GM19240 (cell line): ENCODE results near the gene TSPAN31.
"Not testable (repeated sequence)": the region's sequence is repeated elsewhere in the genome, so short reads cannot be mapped to it uniquely, and the experiment has no call there.

ENCODE experiments used
- DNase-seq: peaks from one replicate; pipeline ENCODE4 v3.0.0; 2011; ENCODE audit warnings: low spot score; ENCODE audit not compliant: insufficient read length

Gene TSPAN31

DNA sequence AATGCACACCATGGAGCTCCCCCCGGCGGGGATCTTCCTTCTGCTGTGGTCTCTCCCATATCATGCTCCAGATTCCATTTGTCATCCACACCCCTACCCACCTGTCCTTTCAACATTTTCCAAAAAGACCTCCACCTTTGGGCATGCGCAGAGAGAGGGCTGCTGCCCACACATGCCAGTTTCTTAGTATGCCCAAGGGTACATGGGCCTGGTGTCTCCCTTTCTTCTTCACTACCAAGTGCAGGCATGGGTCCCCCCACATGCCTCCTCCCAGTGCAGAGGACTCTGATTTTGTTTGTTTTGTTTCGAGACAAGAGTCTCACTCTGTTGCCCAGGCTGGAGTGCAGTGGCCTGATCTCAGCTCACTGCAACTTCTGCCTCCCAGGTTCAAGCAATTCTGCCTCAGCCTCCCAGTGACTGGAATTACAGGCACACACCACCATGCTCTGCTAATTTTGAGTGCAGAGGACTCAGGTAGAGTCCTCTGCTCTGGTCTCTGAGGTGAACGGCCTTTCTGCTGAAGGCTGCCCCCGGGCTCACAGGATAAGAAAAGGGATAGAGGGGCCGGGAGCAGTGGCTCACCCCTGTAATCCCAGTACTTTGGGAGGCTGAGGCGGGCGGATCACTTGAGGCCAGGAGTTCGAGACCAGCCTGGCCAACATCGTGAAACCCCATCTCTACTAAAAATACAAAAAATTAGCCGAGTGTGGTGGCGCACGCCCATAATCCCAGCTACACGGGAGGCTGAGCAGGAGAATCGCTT lies 22.8 kb upstream of the TSPAN31 start:
- DNase-seq: not testable (repeated sequence)

DNA sequence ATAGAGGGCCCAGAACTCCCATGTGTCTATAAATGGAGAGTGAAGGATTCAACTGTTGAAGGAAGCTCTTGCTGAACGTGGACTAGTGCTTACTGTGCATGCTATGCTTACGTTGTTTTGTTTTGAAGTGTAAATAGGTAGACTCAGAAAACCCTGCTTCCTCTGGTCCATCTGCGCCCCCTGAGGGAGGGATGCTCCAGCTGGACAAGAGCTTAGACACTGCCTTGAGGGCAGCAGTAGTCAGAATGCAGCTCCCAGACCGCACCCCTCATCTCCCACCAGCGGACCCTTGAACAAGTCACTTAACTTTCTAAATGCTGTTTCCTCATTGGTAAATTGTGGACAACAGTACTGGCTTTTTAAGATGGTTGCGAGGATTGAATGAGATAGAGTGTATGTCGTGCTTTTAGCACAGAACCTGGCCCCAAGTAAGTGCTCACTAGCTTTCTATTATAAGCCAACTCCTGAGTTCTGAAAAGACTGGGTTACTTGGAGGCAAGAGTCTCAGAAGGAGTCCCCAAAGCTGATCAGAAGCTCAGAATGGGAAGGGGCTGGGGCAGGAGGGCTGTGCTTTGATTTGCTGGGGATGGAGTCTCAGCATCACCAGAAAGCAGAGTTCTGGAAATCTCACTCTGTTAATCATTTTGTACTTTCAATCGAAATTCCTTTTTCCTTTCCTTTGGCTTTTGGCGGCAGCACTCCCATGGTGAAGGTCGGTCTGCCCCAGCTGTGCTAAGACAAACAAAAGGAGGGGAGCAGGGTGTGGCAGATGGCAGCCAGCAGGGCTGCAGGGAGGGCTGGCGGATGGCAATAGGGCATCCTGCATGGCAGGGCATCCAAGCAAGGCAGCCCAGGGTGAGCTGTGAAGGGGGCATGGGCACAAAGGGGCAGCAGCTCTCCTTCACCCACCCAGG lies 21.9 kb upstream of the TSPAN31 start:
- no peak for DNase-seq

DNA sequence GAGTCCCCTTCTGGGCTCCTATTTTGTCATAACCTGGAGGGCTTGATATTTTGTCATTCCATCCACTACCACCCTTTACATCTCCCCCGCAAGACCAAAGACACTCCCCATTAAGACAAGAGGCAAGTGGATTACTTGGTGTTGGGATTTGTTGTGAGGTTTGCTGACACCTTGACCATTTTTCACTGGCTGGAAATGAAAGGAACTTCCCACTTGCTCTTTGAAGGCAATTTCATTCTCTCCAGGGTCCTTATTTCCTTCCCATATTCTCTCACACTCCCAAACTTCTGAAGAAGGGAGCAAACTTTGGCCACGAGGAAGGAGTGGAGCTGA lies 21.2 kb upstream of the TSPAN31 start:
- DNase-seq: no peak

DNA sequence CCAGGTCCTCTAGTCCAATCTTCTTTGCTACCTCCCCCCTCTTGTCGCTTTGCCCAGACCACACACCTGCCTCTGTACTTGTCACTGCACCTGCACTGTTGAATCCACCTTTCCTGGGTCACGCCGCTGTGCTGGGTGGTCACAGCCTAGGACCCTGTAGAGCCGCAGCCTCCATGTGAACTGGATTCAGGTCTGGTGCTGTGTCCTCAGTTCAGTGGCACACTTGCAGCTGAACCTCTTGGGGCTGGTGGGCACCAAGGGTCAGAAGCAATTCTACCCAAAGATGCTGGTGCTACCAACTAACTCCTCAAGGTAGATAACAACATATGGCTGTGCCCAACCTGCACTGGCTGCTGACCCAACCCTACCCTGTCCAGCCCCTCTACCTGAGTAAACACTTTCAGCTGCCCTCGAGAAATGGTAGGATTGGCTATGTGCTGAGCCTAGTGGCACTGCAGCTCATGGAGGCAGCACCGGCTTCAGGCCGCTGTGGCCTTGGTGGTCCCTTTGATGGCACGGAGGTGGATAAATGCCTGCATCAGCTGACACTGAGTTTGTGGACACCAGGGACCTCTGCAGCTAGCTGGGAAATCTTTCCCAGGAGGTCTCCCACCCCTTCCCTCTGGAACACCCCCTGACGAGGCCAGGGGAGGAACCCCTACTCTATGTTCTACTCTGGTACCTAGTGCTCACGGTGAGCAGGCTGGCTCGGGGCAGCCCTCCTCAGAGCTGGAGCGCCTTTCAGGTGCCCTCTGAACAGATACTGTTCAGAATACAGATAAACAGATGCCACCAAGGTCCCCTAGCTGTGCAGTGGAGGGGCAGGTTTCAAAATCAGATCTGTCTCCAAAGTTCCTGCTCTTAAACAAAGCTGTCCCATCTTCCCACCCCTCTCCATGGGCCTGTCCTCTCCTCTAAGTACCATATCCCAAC lies 20.6 kb upstream of the TSPAN31 start:
- no peak for DNase-seq

DNA sequence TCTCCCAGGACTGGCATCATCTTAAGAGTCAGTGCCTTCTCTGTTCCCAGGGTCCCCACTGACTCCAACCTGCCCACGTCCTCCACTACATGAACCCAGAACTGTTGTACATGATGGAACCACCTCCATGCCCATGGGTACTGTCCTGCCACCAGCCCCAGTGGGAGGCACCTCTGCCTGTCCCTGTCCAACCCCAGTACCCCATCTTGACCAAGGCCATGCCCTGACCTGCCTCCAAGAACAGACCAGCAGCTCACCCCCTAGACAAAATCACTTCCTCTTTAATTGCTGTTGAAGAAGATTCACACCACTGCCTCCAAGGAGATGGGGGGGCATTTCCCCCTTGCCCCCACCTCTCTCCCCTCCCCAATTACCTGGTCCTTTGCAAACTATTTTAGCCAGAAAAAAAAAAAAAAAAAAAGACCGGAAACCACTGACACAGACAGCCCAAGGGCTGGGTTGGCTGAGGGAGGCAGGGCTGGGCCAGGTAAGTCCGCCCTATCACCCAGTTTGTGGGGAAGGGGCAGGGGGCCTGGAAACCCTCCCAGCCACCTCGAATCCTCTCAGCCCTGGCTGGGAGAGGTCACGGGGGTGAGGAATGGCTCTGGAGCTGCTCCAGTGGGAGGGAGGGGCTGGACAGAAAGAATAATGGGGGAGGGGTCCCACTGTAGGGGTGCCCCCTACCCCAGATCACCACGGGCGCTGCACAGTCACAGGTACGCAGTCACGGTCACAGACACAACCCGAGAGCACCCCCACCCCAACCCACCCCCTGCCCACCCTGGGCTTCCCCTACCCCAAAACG lies 19.7 kb upstream of the TSPAN31 start:
- no peak for DNase-seq

DNA sequence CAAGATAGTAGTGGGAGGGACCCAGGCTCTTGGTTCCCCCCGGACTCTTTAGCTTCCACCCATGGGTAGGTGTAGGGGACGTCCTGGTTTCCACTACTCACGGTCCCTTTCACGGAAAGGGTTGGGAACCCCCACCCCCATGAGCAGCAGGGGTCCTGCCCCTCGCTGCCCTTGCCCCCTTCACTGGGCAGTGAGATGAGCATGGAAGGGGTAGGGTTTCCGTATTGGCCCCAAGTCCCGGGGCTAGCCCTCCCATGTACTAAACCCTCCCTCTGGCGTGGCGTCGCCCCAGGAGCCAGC lies 19.0 kb upstream of the TSPAN31 start:
- DNase-seq: no peak

DNA sequence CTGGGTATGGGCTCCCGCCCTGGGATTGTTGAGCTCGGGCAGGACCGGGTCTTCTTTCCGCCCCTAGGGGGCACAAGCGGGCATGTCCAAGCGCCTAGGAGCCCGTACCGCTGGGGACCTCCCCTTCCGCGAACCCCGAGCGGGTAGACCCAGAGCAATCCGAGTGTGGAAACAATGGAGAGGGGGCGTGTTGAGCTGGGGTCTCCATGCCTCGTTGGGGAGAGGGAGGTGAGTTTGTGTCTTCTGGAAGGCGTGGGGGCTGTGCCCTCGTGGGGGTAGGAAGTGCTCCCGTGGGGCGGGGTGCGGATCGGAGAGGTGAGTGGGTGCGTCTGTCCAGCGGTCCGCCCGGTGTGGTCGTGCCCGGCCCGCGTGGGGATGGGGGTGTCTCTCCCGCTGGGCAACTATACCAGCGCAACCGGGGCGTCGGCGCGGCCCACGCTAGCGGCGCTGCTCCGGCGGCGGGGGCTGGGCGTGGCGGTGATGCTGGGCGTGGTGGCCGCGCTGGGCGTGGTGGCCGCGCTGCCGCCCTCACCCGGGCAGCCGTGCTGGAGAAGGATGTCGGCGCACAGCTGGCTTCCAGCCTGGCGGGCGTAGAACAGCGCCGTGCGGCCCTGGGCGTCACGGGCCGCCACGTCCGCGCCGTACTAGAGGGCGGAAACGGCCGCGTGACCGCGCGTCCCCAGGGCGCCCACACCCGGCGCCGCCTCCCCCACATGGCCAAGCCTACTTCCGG lies 18.5 kb upstream of the TSPAN31 start:
- DNase-seq: no peak

DNA sequence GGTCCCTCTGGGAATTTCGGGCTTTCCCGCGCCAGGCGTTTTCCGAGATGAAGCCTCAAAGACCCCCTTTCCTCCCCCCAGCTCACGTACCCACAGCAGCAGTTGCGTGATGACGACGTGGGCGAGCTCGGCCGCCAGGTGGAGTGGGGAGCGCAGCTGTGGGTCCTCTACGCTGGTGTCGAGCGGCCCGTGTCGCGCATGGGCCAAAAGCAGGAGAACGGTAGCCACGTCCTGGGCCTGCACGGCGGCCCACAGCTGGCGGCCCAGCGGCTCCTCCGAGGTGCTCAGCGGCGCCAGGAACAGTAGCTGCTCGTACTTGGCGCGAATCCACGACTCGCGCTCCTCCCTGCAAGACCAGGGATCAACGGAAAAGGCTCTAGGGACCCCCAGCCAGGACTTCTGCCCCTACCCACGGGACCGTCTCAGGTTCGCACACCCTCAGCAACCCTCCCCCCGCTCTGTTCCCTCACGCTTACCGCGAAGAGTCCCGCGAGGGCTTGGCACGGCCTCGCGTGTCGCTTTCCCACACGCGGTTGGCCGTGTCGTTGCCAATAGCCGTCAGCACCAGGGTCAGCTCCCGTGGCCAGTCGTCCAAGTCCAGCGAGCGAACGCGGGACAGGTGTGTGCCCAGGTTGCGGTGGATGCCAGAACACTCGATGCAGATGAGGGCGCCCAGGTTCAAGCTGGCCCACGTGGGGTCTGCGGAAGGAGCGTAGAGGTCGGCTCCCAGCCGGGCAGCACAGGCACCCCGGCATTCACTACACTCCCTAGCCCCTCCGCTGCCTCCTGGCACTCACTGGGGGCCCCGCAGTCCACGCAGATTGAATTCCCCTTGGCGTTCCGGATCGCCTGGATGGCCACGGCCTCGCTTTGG lies 17.7 kb upstream of the TSPAN31 start:
- DNase-seq: no peak

DNA sequence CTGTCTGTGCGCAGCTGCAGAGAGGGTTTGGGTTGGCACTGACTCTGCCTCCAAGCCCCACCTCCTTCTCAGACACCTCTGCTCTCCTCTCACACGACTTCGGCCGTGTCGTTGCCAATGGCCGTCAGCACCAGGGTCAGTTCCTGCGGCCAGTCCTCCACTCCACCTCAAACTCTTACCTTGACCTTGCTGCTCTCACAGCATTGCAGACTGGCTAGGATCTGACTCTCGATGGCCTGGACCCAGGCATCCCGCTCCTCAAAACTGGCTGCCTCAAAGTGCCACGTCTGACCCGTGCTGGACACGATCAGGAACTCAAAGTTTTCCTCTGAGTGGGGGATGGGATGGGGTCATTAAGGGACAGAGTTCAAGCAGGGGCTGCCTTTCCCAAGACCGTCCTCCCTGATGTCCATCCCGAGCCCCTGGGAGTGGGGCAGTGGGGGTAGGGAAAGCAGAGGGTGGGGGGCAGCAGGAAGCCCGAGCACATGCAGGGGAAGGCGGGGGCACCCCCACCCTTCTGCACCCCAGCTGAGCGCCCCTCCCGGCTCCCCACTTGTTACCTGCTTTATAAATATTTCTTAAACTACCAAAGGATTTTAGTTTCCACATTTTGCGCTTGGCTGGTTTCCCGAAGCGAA lies 17.0 kb upstream of the TSPAN31 start:
- DNase-seq: no peak

DNA sequence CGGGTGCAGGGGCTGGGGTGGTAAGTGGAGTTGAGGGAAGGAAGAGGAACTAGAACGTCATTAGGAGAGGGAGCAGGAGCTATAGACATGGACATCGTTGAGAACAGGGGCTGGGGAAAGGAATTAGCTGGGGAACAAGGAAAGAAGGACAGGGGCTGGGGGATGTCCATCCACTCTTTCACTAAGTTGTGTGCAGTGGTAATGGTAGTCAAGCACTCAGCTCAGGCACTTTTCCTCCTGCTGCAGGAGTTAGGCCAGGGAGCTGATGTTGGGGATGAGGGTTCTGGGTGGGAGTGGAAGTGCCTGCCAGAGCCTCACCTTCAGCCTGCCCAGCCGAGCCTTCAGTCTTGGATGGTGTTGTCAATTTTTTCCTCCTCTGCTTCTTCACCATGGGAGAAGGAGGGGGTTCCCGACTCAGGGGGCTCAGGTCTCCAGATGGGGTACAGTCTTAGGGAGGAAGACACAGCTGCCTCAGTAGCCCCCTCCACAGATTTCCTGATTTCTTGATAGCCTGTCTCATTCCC lies 15.5 kb upstream of the TSPAN31 start:
- no peak for DNase-seq

DNA sequence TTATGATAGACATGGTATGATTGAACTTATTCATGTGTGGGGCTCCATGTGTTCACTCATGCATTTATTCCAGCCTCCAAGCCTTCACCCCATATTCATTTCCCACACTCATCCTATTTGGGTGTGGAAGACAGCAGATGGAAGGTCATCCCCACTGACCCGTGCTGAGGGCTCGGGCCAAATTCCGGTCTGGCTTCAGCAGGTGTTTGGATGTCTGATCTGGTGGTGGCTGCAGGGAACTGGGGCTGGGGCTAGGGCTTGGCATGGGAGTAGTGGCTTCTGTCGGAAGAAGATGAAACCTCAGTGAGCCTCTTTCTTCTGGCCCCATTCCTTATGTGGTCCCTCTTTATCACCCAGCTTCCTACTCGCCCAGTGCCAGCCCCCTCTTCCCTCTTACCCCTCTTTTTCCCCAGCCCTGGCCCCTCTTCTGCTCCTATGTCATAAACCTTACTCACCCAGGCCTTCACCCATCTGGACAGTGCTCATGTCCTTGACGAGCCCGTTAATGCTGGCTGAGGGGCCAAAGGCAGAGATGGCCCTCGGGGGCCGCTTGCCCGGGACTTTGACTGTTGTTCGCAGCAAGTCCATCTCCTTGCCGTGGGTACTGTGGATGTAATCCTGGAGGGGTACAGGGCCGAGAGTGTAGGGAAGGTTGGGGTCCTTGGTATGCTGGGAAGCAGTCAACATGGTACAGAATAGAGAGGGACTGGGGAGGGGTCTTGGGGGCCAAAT lies 14.3 kb upstream of the TSPAN31 start:
- DNase-seq: no peak

DNA sequence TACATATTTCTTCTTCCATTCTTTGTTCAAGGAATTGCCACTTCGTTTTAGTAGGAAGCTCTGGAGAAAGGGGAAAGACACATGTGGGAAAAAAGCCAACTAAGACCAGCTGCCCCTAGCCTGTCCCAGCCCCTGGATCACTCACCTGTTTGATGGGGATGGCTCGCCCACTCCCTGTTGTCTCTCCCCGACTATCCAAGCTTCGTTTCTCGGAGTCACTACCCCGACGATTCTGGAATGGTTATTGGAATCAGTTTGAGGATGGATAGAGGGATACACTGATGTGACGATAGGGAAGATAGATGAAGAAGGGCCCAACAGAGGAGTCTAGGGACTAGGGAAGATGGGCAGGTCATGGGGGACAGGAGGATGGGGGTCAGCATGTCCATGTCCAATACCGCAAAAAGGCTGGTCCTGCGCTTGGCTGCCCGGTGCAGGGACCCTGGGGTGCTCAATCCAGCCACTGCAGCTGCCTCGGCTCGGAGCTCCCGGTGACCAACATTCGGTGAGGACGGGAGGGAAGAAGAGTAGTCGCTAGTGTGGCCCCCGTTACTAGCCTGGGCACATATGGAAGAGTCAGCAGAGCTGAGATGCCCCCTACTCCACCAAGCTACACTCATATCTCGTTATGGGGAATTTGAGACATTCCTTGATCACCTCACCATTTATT lies 13.3 kb upstream of the TSPAN31 start:
- DNase-seq: no peak

DNA sequence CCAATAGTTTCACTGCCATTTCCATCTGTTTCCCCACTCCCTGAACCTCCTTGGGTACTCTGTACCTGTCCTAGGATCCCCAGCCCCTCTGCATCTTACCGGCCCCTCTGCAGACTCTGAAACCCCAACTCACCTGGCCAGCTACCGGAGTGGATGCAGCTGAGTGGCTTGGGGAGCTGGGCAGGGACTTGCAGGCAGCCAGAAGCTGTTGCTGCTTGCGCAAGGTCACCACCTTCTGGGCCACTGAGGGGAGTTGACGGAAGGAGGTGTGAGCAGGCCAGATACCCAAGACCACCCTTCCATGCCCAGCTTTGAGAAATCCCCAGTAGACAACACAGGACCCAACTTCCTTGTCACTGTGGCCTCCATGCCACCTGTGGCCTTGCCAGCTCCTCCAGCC lies 12.6 kb upstream of the TSPAN31 start:
- DNase-seq: no peak

DNA sequence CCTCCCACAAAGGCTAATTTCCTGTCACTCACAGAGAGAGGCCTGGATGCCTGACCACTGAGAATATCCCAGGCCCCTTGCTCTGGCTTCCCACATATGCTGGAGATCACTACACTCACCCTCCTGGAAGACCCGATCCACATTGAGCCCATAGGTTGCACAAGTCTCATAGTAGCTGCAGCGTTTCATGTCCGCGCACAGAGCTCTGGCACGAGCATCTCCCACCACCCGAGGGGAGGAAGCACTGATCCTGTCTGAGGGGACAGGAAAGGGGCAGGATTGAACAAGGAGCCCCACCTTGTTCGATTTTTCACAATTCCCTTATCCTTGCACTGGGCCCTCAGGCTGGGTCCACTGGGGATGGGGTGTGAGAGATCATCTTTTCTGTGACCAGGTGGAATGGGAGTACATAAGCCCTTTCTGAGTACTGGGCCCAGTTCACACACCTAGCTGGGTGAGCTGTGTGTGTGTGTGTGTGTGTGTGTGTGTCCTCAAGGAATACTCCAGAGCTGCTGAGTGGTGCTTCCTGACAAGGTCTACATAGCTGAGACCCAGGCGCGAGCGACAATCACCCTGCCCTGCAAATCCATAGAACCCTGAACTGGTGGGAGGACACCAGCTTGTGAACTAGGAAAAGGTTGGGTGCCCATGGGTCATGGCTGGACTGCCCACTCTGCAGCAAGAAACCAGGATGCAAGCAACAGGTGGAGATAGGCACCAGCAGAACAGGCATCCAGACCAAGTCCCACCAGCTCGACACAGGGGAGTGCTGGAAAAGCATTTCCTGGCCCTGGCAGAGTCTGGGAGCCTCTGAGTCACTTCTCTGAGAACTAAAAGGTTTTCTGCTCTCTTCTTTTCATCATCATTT lies 11.9 kb upstream of the TSPAN31 start:
- no peak for DNase-seq

DNA sequence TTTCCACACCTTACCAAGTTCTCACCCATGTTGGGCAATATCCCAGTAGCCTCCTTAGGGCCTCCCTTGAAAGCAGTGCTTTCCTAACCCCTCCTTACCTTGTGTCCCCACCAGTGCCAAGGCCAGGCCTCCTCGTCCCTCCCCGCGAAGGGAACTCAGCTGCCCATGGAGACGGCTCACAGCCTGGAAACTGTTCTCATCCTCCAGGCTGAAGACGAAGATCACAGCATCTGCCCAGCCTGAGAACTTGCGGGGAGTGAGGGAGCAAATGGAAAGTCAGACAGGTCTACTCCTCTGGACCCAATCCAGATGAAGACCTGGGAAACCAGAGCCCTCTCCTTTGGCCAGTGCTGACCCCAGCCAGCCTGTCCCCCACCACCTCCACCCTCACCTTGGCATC lies 10.9 kb upstream of the TSPAN31 start:
- DNase-seq: no peak

DNA sequence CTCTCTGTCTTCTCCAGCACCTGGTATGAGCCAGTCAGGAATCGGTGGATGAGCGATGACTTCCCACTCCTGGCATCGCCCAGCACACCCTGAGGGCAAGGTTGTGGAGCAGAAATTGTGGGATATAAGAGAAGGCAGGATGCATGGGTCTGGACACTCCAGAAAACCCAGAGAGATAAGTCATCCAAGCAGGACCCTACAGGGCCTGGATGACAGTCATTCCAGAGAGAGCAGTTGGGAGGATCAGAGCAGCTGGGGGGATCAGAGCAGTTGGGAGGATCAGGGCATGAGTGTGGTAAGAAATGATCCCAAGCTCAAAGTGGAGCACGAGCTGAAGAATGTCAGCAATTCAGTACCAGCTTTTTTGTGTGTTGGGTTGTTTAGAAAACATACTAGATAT lies 10.2 kb upstream of the TSPAN31 start:
- no peak for DNase-seq
